ENCODE measurements around the gene GPR151. TPM values are rescaled to one million over a fixed set of nuclear protein-coding genes. Genes with fewer than 3 reads are reported as not detected.

The GPR151 gene
- total and polyA plus RNA-seq, 2 of the 13 experiments (the other 11 are each of a cell fraction or from before 2014, with no cell fraction given), result not detected

DNA sequence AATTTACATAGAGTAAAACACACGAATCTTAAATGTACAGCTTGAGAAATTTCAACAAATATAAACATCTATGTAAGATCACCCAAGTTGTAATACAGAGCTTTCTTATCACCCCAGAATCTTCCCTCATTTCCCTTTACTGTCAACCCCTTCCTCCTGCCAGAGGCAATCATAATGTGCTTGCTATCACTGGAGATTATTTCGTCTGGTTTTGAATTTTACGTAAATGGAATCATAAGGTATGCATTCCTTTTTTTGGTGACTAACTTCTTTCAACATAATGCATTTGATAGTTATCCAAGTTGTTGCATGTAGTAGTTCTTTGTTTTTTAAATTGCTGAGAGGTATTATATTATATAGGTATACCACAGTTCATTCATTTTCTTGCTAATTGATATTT is 37.5 kb upstream of the GPR151 start (continued):
- no peak for TF ChIP-seq NFE2L1 (CRISPR knock-in tag; IDR thresholded peaks at IDR 0.05; ENCODE audit: borderline replicate concordance)
- TF ChIP-seq KDM3A (CRISPR knock-in tag; IDR thresholded peaks at IDR 0.05; ENCODE audit: low read depth), result no peak
- no peak for TF ChIP-seq RBFOX2 (IDR thresholded peaks at IDR 0.05; ENCODE audit: low read depth, low read length)
- no peak for TF ChIP-seq ZNF205 (CRISPR knock-in tag; IDR thresholded peaks at IDR 0.05)
- no peak for TF ChIP-seq SPEN (CRISPR knock-in tag; IDR thresholded peaks at IDR 0.05; ENCODE audit: low read depth)
- no peak for TF ChIP-seq SP5 (CRISPR knock-in tag; IDR thresholded peaks at IDR 0.05; ENCODE audit: borderline replicate concordance, low read depth)
- TF ChIP-seq, protein P1, sequence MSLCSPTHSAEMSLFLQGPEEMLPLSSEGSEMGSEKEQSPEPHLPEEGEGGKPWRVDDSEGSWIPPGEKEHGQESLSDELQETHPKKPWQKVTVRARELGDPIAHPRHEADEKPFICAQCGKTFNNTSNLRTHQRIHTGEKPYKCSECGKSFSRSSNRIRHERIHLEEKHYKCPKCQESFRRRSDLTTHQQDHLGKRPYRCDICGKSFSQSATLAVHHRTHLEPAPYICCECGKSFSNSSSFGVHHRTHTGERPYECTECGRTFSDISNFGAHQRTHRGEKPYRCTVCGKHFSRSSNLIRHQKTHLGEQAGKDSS (CRISPR knock-in tag; IDR thresholded peaks at IDR 0.05; ENCODE audit: borderline replicate concordance, low read depth), result no peak
- TF ChIP-seq POLR2AphosphoS2 (IDR thresholded peaks at IDR 0.05; ENCODE audit: low read depth, low read length), result no peak

DNA sequence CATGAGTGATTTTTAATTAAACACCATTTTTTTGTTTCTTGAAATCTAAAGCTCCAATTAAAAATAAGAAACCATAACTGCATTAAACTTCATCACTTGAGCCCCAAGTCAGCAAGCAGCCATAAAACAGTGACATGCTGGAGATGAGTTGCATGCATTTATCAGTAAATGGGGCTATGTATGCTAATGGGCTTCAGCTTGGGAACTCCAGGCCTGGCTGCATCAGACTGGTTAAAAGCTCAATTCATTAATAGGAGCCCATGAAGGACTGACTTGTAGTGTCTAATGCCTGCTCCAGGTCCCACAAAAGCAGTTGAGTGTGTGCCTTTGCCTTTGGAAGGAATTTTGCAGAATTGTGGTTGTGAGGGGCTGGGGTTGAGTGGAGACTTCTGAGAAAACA is 33.6 kb upstream of the GPR151 start:
- Histone ChIP-seq H3K4me1 (ENCODE audit: insufficient read depth, low read length) (no peaks in the 10 kb centered on the region), H2AFZ (ENCODE audit: low read length) (no peak overlapping the region), H4K20me1 (ENCODE audit: insufficient read depth, low read length) (no peaks in the 10 kb centered on the region), H3K4me3 (replicated peaks in 1 of 3; ENCODE audit: insufficient read depth in 1 of 3, low read depth in 2 of 3, low read length in 3 of 3) (no peak overlapping the region), H3K36me3 (replicated peaks in 1 of 2; ENCODE audit: control insufficient read depth in 1 of 2, insufficient read depth in 2 of 2, low read length in 2 of 2) (no peaks in the 10 kb centered on the region), H3K79me2 (ENCODE audit: insufficient read depth, low read length) (no peaks in the 10 kb centered on the region), H3K9ac (ENCODE audit: insufficient read depth, low read depth, low read length) (no peak overlapping the region), H3K27ac (ENCODE audit: extremely low read length, insufficient read depth, low read length) (no peak overlapping the region), H3K9me3 (ENCODE audit: low read length) (no peaks in the 10 kb centered on the region), H3K4me2 (ENCODE audit: low read depth, low read length) (no peak overlapping the region), H3K27me3 (ENCODE audit: control insufficient read depth in 1 of 2, insufficient read depth in 2 of 2, low read length in 2 of 2) (no peaks in the 10 kb centered on the region)
- ChIA-PET POLR2A (no interaction called here), CTCF (ENCODE audit: low intra/inter-chr PET ratio, low total read pairs) (no interaction called here)
- DNase-seq (ENCODE audit: low spot score) (no peak), ATAC-seq (no peak), FAIRE-seq (no peak)
- intact Hi-C loops (cut with micrococcal nuclease; ENCODE audit: unreplicated experiment) (no loop called here), in situ Hi-C loops (cut with HindIII; ENCODE audit: extremely low pct_ligation_motif_present, low pct_unique_long_range_greater_than_20kb) (loop anchor here (10.0 kb wide), 1 partner anchor 635 kb away; no protein-coding TSS in a partner anchor)
- no peak for TF ChIP-seq PAWR (CRISPR knock-in tag; IDR thresholded peaks at IDR 0.05; ENCODE audit: borderline replicate concordance)
- no TSS peak for BruUV-seq (replicated peaks)
